Measurements from ENCODE around the gene RPS21.

Gene RPS21

DNA sequence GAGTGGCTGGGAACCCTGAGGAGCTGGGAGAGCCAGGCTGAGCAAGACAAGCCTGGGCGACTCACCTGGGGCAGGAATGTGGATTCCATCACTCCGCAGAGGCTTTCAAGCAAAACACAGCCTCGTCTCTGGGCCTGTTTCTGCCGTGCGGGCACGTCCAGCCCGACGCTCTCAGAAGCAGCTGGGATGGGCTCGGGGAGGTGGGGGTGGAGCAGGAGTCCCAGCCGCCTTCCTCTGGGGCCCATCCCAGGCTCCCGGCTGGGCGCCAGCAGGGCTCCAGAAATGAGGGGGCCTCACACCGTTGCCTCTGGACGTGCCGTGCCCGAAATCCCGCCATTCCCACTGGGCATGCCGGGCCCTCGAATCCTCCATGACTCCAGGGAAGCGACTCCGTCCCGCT, 8.7 kb upstream of the RPS21 start:
- DNase-seq (ENCODE audit: low spot score) = no peak

DNA sequence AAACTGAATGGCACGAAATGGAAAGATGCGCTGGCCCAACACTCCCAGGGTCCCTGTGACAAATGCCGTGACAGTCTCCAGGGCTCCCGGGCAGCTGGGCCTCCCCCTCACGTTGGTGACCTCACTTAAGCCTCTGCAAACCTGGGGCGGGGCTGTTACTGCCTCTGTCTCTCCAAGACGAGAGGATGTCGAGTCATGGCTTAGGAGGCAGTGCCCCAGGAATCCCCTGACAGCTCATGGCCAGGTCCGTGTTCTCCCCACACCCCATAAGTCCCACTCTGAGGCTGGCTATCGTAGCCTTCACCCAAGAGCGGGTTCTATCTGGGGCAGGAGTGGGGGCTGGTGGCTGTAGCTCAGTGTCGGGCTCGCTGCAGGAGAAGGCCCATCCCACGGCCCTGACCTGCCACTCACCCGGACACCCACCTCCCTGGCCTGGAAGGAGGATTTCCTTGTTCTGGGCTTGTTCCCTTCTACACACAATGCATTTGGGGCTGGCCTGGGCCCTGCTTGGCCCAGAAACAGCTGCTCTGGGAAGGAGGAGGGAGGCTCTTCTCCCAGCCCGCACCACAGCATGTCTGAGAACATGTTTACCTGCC, 5.6 kb upstream of the RPS21 start:
- DNase-seq (ENCODE audit: low spot score) = no peak

DNA sequence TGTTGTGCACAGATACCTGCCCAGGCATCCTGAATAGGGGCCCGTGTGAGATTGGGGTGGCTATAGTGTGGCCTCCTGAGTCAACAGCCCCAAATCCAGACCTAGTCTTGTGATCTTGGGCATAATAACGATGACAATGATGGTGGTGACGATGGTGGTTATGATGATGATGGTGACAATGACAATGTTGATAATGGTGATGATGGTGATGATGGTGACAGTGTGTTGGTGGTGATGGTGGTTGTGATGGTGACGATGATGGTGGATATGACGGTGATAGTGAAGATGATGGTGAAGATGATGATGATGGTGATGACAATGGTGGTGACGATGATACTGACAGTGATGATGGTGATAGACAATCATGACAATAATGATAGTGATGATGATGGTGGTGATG, 5.1 kb upstream of the RPS21 start:
- DNase-seq (ENCODE audit: low spot score) = no peak

DNA sequence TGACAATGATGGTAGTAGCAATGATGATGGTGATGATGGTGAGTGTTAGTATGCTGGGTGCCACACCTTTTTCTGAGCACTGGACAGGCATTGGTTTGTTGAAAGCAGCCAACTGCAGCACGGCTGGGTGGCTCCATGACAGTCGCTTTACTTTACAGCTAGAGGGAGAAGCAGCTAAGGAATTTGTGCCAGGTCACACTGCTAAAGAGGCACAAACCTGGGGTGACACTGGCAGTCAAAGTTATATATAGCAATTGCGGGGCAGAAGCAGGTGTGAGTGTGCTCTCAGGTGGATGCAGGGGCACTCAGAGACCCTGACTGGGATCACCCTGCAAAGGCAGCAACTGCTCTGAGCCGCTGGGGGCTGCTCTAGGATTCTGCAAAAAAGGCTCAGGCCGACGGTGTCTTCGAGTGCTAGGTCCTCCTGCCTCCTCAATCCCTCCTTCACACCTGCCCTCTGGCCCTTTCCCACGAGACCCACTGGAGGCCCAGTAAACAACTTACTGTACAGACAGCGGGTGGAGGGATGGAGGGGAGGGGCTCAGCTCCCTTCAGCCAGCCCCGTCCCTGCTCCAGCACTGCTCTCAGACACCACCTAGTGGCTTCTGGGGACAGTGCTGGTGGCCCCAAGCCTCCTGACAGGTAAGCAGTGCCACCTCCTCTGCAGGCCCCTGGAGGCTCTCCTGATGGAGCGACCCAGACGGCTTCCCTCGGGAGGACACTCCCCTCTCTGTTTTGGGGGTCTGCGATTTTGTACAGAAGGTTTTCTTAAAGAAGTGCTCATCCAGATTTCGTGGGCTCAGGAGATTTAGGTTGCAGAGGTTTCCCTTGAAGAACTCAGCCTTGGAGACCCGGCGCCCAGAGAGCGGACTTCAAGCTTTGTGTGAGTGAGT, 4.4 kb upstream of the RPS21 start:
- DNase-seq (ENCODE audit: low spot score) = peak; percentile 72

DNA sequence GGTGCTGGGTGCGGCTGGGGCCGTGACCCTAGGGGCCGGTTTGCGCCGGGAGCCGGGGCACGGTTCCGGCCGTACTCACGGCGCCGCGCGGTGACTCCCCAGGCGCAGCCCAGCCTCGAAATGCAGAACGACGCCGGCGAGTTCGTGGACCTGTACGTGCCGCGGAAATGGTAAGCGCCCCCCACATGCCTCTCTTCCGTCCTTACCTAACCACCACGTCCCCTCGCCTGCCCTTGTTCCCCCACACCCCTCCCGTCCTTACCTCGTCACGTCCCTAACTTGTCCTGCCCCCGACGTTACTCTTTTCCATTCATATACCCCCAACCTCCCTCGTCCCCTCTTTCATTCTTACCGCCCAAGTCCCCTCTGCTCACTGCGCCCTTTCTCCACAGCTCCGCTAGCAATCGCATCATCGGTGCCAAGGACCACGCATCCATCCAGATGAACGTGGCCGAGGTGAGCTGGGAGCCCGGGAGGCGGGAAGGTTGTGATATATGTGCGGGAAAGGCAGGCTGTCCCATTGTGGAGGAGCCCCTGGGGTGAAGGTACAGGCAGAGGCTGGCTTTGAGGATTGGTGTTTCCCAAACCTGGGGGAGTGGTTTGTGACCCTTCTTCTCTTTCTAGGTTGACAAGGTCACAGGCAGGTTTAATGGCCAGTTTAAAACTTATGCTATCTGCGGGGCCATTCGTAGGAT, 463 bp downstream of the RPS21 start:
- DNase-seq (ENCODE audit: low spot score) = no peak

DNA sequence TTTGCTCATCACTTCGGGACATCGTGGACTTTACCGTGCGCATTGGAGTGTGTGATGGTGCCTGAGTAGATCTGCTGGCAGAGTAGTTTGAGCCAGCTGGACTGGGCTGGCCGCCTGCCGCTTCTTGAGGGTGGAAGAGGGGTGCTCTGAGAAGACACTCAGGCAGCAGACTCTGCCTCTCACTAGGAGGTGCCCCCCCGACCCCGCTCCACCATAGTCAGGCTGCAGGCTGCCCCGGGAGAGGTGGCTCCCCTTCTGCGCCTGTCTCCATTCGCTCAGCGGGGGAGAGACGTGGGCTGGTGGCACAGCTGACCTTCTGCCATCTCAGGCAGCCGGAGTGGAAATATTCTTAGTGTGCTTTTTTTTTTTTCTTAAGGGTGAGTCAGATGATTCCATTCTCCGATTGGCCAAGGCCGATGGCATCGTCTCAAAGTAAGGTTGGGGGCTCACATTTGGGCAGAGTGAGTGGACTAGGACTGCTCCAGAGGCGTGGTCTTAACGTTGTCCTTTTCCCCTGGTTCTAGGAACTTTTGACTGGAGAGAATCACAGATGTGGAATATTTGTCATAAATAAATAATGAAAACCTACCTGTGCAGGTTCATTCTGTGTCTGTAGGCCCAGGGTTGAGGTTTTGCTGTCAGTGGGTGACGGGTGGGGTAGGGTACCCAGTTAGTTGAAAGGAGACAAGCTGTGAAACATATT, 1.2 kb downstream of the RPS21 start:
- no peak for DNase-seq (ENCODE audit: low spot score)

DNA sequence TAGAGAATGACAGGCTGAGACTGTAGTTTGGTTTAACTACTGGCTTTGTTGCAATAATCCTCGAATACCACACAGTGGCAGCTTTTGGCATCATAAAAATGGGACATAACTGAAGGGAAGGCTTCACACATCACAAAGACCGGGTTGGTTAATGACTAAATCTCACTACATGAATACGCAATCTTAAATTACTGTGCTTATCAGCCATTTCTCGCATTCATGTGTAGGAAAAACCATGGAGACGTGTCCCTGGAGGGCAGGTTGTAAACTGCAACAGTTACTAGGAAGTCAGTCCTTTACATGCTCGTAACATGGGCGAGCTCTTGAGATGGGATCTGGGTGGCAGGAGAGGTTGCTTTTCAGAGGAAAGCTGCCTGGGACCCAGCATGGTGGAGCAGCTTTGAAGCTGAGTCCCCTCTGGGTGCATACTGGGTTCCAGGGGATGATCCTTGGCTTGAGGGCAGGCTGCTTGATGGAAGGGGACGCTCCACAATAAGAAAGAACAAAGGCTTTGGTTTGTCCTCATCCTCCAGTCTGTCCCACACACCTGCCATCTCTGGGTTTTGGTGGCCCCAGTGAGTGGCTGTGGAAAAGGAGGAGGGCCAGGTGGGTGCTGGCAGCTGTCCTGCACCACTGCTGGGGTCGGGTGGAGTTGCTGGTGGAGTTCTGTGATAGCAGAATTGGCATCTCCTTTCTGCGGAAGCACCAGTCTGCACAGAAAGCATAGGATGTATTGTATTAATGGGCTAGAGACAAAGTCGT, 2.1 kb downstream of the RPS21 start:
- no peak for DNase-seq (ENCODE audit: low spot score)

DNA sequence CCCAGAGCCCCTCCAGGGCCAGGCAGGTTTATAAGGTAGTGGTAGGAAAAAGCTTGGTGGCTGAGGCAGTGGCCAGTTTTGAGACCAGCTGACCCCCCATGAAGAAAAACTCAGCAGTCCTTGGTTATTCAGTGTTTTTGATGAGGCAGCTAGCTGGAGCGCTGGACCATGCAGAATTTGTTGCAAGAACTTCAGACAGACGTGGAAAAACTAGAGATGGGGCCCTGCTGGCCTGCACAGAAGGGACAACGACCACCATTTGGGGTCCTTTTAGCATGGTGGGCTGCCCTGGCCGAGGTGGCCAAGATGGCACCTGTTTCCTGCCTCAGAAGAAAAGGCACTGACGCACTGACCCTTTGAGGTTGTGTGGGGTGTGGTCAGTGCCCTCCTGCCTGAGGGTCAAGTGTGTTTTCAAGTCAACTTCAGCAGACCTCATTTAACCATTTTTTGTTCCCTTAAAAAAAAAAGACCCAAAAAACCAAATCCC, 2.7 kb downstream of the RPS21 start:
- no peak for DNase-seq (ENCODE audit: low spot score)

DNA sequence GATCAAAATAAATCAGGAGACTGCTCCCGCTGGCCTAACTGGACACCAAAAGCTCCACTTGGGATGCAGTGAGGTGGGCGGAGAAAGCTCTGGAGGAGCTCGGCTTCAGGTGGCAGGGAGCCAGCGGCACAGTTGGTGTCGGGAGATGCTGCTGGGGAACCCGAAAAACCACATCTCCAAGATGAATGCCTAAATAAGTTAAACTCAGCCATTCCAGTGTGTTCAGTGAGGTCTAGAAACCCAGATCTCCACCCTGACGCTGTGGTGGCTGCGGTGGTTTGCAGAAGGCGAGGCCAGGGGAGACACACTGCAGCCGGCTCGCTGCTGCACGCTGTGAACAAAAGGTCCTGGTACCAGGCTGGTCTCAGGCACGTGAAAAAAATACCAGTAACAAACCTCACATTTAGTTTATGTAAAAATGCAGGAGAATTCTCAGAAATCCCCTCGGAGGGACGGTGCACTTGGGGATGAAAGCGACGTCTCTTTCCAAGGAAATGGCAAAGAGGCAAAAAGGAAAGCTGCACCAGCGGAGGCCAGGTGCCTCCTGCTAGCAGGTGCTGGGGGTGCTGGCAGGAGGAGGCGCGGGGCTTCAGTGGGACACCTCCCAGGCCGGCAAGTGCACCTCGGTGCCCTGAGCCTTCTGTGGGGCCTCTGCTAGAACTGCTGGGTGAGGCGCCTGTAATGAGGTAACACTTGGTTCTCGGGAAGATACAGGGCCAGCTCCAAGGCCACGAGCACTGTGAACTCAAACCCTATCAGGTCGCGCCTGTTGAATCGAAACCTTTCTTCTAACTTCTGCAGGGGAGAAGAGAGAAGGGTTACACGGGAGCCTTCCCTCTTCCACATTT, 3.6 kb downstream of the RPS21 start:
- no peak for DNase-seq (ENCODE audit: low spot score)

DNA sequence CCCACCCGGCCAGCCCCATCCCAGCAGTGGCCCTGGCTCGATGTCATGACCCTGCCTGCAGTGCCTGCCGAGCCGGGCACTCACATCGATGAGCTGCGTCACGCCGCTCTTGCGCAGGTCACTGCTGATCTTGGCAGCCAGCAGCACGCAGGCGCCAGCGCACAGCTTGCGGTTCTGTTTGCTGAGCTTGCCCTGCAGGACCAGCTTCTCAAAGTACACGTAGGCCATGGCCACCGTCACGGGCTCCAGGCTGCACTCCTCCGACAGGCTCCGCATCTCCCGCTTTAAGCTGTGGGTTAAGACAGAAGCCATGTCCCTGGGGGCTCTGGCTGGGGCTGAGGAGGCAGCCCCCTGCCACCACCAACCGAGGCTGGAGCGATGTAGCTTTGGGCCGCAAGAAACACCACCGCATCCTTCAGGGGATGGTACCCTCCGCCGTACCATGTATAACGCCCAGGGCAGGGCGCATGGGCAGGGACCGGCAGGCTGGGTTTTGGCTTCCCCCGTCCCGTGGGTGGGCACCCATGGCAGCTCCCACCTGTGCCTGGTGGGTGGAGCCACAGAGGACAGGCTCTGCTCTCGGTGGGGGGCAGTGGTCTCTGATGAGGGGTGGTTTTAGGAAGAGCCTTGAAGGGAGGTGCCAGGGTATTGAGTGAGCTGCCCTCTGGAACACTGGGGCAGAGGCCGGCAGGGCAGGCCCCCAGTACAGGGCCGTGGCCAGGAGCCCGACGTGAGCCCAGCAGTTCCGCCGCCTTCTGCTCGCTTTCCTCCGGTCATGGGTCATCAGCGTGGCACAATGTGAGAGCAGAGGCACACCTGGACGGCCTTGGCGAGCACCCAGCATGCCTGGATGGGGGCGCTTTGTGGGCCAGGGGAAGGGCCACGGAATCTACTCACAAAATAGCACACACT, 4.5 kb downstream of the RPS21 start:
- DNase-seq (ENCODE audit: low spot score) = no peak

DNA sequence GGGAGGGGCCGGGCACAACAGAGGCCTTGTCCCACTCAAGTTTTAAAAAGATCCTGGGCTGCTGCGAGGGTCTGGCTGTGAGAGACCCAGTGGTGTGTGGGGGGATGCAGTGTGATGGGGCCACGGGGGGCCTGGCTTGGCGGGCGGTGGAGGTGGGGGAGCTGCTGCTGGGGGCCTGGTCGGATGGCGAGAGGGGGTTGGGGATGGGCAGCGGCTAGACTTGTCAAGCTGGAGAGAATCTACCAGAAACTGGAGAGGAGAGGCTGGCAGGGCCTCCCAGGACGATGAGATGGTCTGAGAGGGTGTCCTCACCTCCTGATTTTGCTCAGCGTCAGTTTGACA, 5.1 kb downstream of the RPS21 start:
- no peak for DNase-seq (ENCODE audit: low spot score)

DNA sequence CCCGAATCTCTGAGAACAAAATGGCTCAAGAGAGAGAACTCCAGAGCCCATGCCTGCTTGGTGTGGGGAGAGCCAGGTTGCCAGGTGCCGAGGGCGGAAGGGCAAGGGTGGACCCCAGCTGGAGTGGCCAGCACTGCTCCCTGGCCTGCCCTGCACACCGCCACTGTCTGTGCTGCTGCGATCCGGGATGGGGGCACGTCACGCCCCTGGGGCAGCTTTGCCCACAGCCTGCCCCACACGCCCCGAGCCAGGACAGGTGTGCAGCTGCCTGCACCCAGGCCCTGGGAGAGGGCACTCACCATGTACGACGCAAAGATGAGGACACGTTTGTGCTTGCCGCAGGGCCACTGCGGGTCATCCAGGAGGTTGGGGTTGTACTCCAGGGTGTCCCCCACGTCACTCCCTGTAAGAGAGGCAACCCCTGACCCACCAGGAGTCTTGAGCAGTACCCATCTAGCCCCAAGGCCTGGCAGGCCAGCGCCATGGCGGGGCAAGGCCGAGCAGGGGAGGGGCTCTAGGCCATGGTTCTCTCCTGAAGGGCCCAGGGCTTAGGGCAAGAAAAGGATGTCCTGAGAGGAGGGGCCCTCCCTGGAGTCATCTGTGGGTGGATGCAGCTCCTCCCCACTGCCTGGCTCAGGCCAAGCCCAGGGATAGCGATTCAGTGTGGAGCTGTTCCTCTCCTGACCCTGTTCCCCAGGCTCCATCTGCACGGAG, 5.9 kb downstream of the RPS21 start:
- DNase-seq (ENCODE audit: low spot score) = no peak

DNA sequence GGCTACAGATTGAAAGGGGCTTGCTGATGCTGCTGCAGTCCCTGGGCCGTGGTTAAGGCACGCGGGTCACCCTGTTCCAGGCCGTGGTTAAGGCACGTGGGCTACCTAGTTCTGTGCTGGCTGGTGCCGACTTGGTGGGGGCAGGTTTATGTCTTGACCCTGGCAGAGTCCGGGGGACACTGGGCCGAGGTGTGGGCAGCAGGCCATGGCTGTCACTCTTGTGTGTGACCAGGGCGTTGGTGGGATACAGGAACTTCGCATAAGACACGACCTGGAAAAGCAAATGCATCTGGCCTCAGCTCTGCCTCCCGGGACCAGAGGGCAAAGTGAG, 6.4 kb downstream of the RPS21 start:
- no peak for DNase-seq (ENCODE audit: low spot score)

DNA sequence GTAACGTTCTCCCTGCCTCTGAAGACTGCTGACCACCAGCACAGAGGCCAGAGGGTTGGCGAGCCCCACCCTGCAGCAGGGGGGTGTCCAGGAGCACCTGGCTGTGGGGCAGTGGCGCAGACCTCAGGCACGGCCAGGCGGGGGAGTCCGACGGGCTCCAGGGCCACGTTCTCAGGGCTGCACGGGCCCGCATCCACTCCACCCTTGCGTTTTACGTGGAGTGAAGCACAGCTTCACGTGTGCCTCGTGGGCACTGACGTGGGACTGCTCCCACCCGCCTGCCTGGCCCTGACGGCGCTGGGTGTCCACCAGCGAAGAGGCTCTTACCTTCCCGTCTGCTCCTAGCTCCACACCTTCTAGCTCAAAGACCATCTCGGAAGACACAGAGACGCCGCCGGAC, 6.9 kb downstream of the RPS21 start:
- DNase-seq (ENCODE audit: low spot score) = no peak

DNA sequence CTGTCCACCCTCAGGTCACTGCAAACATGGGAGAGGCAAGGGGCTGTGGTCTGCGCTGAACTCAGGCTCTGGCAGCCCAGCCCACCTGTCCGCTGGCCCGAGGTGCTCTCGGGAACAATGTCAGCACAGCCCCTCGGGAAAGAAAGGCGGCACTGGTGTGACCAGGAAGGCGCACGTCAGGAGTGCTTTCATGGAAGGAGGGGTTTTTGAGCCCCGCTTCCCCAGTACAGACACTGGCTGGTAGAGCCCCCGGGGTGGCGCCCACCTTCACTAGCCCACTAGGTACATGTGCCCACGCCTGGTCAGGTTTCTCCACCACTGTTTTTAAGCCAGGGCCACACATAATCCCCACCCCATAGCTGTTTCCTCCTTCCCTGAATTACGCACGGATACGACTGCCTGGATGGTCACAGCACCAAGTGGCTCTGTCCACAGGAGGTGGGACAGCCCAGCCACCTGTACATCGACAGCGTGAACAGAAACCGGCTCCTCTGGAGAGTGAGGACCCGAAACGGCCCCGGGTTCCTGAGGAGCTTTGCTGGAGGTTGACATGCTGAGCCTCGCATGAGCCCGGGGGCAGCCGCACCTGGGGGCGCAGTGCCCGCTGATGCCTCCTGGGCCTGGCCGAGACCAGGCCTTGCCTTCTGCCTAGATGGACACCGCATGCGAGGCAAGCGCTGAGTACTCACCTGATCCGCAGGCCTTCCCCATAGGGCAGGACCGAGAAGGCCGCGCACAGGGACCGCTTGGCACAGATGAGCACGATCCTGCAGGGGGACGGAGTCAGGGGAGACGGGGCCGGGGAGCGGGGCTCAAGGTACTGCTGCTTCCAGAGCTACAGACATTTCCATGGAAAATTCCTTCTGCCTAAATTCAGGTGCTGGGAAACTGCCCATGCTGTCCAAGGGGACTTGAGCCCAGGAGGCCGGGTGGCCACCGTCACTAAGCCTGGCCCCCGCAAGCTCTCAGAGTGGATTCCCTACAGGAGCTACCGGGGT, 7.6 kb downstream of the RPS21 start:
- no peak for DNase-seq (ENCODE audit: low spot score)

DNA sequence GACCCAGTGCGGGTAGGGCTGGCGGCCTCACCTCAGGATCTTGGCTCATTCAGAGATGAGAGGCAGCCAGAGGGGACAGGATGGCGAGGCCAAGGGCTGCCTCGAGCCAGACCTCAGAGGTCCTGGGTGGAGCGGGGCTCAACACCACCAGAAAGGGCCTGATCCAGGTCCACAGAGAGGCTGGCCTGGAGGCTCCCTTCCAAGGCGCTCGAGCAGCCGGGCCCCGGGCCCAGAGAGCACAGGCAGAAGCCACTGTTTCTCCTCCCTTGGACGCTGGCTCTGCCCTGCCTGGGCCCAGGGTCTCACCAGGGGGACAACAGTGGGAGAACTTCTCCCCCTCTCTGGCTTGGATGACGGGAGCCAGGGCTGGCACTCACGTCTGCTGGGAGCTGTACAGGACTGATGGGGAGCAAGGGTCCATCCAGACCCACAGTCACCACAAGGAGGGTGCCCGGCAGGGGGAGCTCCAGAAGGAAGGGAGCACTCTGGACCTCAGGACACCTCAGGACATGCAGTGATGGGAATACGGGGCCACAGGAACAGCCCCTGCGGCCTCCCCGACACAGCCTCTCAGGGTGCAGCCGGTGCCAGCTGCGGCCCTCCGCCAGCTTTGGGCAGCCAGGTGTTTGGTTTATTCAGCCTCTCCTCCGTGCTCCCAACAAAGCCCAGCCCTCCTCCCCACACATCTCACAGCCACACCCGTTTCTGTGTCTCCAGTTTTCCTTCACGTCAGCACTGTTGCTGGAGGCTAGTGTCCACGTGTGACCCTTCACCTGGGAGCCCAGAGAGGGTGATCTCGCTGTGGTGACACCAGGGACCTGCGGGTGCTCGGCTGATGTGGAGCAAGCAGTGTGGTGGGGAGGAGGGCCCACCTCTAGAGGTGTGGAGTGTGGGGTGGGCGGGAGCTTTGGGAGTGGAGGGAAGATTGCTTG, 8.7 kb downstream of the RPS21 start:
- DNase-seq (ENCODE audit: low spot score) = no peak
